Vagina (tissue), 2 donors: ENCODE results near the gene KRTAP5-2.

ENCODE experiments used
- POLR2A ChIP-seq, 2 donors: fragments of 450-650 bp; IDR thresholded peaks; one replicate each; pipeline ENCODE4 v1.6.1; 2017; ENCODE audit warnings: antibody characterized with exemption in 2 of 2, mild to moderate bottlenecking in 2 of 2, moderate library complexity in 2 of 2
- TF ChIP-seq, protein P1 (sequence below), 3 experiments: fragments of 450-650 bp in 2 of 3; fragments of 200-600 bp in 1 of 3; sonication (generic) in 1 of 3; IDR thresholded peaks; one replicate each; pipeline ENCODE4 v1.5.1; 2017 to 2019; ENCODE audit warnings: antibody characterized with exemption in 3 of 3, mild to moderate bottlenecking in 2 of 3, moderate library complexity in 2 of 3

DNA sequence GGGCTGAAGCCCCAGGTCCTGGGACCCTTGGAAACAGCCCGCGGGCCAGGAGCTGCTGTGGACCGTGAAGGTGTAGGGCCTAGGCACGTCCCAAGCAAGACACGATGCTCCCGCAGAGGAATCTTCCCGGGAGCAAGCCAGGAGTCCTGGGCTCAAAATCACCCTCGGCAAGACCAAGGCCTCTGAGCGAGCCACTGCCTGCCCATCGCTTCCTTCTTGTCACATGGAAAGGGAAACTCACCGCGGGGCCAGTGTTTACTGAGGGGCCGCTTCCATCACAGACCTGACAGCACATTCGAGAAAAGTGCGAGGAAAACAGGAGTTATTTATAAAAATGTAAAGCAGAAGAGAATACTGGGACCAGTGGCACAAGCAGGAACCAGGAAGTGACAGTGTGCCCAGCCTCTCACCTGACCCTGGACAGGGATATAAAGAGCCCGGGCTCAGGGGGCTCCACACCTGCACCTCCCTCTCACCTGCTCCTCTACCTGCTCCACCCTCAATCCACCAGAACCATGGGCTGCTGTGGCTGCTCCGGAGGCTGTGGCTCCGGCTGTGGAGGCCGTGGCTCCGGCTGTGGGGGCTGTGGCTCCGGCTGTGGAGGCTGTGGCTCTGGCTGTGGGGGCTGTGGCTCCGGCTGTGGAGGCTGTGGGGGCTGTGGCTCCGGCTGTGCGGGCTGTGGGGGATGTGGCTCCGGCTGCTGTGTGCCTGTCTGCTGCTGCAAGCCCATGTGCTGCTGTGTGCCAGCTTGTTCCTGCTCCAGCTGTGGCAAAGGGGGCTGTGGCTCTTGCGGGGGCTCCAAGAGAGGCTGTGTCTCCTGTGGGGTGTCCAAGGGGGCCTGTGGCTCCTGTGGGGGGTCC is 31.5 kb upstream of the KRTAP5-2 start, which contains the start of gene KRTAP5-5:
- no peak for TF ChIP-seq POLR2A (IDR thresholded peaks at IDR 0.05)
- TF ChIP-seq, protein P1, sequence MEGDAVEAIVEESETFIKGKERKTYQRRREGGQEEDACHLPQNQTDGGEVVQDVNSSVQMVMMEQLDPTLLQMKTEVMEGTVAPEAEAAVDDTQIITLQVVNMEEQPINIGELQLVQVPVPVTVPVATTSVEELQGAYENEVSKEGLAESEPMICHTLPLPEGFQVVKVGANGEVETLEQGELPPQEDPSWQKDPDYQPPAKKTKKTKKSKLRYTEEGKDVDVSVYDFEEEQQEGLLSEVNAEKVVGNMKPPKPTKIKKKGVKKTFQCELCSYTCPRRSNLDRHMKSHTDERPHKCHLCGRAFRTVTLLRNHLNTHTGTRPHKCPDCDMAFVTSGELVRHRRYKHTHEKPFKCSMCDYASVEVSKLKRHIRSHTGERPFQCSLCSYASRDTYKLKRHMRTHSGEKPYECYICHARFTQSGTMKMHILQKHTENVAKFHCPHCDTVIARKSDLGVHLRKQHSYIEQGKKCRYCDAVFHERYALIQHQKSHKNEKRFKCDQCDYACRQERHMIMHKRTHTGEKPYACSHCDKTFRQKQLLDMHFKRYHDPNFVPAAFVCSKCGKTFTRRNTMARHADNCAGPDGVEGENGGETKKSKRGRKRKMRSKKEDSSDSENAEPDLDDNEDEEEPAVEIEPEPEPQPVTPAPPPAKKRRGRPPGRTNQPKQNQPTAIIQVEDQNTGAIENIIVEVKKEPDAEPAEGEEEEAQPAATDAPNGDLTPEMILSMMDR (IDR thresholded peaks at IDR 0.05) = no peak
